Activated CD4-positive, alpha-beta T cell treated with anti-CD3 and anti-CD28 coated beads for 4 hours (primary cell): ENCODE data around the gene TMEM97.

Experiments used
- DNase-seq, 2 donors: peaks; one replicate each; pipeline ENCODE4 v3.0.0-alpha.2; 2020

TMEM97 gene

GRCh38 chr17:28317099-28317965 lies 1.7 kb upstream of the TMEM97 start:
- no peak for DNase-seq

DNA sequence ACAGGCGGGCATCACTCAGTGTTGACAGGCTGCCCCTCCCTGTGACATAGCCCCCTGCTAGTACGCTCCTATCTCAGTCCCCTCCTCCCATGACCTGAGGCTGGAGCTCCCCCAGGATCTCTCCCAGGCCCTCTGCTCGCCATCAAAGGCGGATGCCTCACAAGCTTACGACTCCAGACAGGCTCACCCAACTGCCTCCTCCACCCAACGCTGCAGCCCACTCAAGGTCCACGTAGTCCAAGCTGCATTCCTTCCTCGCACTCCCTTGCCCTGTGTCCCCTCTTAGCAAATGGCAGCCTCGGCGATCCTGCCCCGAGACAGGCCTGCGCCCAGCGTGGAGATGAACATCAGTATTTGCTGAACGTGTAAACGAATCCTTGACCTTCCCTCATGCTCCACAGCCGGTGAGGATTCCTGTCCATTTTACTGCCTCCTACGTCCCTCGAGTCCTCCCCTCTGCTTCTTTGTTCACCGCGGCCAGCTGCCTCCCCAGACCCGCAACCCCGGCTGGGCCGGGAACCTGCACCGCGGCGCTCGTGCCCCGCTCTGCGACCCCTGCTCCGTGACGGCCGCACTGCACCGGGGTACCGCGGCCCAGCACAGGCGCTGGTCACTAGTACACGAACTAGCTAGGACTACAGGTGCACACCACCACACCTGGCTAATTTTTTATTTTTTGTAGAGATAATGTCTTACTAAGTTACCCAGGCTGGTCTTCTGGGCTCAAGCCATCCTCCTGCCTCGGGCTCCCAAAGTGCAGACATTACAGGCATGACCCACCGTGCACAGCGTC lies 838 bp upstream of the TMEM97 start:
- no peak for DNase-seq

GRCh38 chr17:28319598-28319935 lies 567 bp downstream of the TMEM97 start:
- no peak for DNase-seq

GRCh38 chr17:28320215-28321061 lies 1.4 kb downstream of the TMEM97 start:
- no peak for DNase-seq

DNA sequence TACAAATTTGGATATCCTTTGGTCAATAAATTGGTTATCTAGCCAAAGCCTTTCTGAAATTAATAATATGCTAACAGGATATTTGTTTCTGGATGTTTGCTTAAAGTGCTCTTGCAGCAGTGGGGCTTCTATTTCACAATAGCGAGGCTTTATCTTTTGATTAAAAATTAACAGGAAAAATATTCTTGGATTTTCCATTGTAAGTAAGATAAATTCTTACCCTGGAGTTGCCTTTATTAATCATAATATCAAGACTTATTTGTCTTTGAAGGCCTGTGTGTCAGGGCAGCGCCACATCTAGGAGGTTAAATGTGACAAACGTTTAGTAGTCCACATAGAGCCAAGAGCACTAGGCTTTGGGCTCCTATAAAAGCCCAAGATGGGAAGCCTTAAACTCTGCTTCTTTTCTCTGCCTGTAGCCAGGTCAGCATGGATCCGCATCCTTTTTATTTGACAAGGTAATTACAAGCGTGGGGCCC lies 5.3 kb downstream of the TMEM97 start:
- no peak for DNase-seq

GRCh38 chr17:28324781-28325180 lies 5.8 kb downstream of the TMEM97 start:
- DNase-seq = no peak

GRCh38 chr17:28325211-28325610 lies 6.2 kb downstream of the TMEM97 start:
- DNase-seq = no peak

DNA sequence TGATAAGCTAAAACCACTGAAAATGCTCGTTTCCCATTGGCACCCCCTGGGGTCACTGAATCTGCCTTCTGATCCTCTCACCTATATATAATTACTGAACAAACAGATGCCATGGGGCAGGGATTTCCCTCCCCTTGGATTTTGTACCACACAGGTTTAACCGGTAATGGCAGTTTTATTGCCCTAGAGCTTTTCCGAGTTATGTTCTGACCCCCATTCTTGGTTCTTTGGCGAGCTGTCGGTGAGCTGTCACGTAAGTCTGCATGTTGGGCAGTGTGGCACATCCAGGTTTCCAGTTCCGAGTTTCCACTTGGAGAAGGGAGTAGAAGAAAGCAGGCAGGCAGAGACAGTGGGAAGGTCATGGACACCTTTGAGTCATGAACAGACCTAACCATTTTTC lies 7.1 kb downstream of the TMEM97 start:
- no peak for DNase-seq

GRCh38 chr17:28327031-28327607 lies 8.1 kb downstream of the TMEM97 start:
- no peak for DNase-seq

GRCh38 chr17:28327709-28328108 lies 8.7 kb downstream of the TMEM97 start:
- no peak for DNase-seq

- DNase-seq = no peak
These were observed 9.3 kb downstream of the TMEM97 start for GRCh38 chr17:28328325-28328724.

DNA sequence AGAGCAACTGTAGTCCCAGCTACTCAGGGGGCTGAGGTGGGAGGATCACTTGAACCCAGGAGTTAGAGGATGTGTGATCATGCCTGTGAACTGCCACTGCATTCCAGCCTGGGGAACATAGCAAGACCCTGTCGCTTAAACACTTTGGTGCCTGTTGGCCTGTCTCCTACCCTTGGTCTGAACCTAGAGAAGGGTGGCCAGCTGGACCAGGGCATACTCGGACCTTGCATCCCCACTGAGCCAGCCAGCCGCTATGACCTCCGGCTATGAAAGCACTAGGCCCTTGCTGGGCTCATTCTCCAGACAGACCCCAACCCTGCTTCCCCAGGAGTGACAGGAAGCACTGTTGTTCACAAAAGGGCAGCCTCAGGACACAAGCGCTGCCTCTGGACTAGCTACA lies 11.7 kb downstream of the TMEM97 start:
- no peak for DNase-seq

- DNase-seq = no peak
These were observed 13.0 kb downstream of the TMEM97 start for GRCh38 chr17:28331891-28332420.

GRCh38 chr17:28333083-28333746 lies 14.2 kb downstream of the TMEM97 start:
- DNase-seq = no peak

- DNase-seq = no peak
These were observed 15.2 kb downstream of the TMEM97 start for GRCh38 chr17:28334171-28334570.

DNA sequence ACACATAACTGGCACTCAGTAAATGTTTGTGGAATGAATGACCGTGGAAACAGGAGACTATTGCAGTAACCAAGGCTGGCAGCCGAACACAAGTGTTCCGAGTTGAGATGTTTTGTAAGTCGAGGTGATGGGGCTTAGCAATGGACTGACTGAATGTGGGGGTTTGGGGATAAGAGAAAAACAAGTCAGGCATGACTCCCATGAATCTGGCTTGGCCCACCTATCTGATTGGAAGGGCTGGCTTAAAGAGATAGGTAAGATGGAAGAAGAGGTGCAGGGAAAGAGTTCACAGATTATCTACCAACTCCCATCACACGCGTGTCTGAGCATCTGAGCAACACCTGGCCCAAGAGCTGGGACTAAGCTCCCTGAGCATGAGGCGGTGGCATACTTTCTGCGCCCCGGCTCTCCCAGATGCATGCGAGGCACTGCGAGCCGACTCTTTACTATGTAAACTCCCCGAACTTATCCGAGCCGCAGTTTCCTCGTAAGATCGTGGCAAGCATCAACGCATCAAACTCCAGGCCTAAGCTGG lies 15.7 kb downstream of the TMEM97 start:
- no peak for DNase-seq

- peak; percentile 96 to 98 for DNase-seq
These were observed 16.4 kb downstream of the TMEM97 start, which contains the start of the genes IFT20 and TNFAIP1 for GRCh38 chr17:28335201-28335958. IFT20 (minus strand) TSS chr17:28335472; CDS start chr17:28331985, 3,487 bp downstream. TNFAIP1 (plus strand) TSS chr17:28335761; CDS start chr17:28339522, 3,761 bp downstream.

DNA sequence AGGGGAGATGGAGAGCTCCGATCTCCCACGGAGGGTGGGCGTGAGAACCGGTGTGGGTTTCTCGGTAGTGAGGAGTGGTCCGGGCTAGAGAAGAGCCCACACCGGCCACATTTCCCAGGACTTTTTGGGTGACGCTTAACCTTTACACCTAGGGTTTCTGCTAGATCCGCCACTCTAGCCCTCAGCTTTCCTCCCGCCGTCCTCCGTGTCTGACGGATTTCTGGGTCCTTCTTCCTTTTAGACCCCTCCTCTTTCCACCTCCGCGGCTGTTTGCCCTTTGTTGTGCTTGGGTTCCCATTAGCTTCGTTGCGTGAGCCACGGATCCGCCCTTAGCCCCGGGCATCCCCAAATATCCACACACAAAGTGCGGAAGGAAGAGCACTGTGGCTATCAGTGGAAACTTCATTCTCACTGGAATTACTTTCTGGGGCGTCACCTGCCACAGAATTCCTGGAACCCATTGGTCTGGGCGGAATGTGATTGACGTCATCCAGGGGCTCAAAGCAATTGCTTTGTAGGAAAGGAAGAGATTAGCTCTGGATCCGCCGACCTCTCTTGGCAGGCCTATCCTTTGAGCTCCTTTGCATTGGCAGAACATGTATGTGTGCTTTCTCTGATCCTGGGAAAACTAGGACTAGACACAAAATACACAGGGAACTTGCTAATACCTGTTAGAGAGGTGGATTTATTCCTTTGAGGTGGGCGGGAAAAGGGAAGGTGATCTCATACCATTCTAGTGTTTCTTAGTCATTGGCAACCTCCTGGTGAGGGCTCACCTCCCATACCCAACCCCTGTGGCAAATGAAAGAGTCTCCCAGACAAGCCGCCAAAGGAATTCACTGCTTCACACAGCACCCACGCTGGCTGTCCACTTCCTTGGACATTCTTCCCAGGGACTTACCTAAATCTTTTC lies 17.2 kb downstream of the TMEM97 start:
- peak; percentile 25 to 28 for DNase-seq

DNA sequence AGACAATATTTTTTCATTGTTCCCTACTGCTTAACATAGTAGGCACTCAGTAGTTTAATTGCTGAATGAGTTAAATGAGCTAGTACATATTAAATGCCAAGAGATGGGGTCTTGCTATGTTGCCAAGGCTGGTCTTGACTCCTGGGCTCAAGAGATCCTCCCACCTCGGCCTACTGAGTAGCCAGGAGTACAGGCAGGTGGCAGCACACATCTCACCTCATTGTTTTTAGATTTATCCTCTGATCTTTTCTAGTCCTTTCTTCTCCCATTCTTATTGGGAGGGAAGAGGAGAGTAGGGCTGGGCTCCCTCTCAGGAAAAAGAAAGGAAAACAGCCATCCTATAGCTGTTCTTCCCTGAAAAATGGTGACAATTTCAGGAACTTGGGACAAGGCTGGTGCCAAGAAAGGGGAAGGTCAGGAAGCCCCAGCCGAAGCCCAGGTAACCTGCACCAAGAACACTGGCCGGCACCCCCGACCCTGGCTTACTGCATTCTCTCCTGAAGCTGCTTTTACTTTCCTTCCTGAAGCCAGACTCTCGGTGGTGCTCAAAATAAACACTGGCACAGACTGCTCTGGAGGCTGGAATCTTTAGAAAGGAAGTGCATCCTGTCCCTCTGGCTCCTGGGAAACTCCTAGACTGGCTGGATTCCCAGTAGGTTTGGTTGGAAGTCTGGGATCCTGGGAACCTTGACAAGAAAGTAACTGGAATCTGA lies 19.2 kb downstream of the TMEM97 start:
- DNase-seq = no peak
